CD4-positive, alpha-beta T cell treated with Interleukin-10 for 1 hour (primary cell): Measurements from ENCODE around the gene DNASE2B.

Experiments
- DNase-seq: peaks from one replicate; pipeline ENCODE4 v3.0.0-alpha.2; 2020

Gene DNASE2B

GRCh38 chr1:84398175-84399155 lies at the start of gene DNASE2B:
Gene DNASE2B, plus strand, starts transcription at chr1:84398484. Its CDS starts 81 bp downstream, at chr1:84398565.
- DNase-seq: no peak

- no peak for DNase-seq
These were observed 49.5 kb upstream of the DNASE2B start for GRCh38 chr1:84348759-84349158.

- no peak for DNase-seq
These were observed 48.2 kb upstream of the DNASE2B start for GRCh38 chr1:84350104-84350503.

- DNase-seq: no peak
These were observed 47.7 kb upstream of the DNASE2B start for GRCh38 chr1:84350550-84350949.

GRCh38 chr1:84352298-84353106 lies 45.8 kb upstream of the DNASE2B start:
- no peak for DNase-seq

- no peak for DNase-seq
These were observed 44.6 kb upstream of the DNASE2B start for GRCh38 chr1:84353695-84354094.

GRCh38 chr1:84355556-84355955 lies 42.7 kb upstream of the DNASE2B start:
- no peak for DNase-seq

- no peak for DNase-seq
These were observed 41.4 kb upstream of the DNASE2B start for GRCh38 chr1:84356881-84357280.

GRCh38 chr1:84358695-84359094 lies 39.6 kb upstream of the DNASE2B start:
- DNase-seq: no peak

- DNase-seq: no peak
These were observed 38.0 kb upstream of the DNASE2B start for GRCh38 chr1:84360316-84360715.

GRCh38 chr1:84361796-84362195 lies 36.5 kb upstream of the DNASE2B start:
- no peak for DNase-seq

- DNase-seq: no peak
These were observed 35.3 kb upstream of the DNASE2B start for GRCh38 chr1:84363019-84363418.

- no peak for DNase-seq
These were observed 34.7 kb upstream of the DNASE2B start for GRCh38 chr1:84363622-84364021.

GRCh38 chr1:84365225-84366221 lies 32.8 kb upstream of the DNASE2B start:
- DNase-seq: peak; percentile 2

GRCh38 chr1:84366786-84367185 lies 31.5 kb upstream of the DNASE2B start:
- no peak for DNase-seq

- DNase-seq: no peak
These were observed 31.1 kb upstream of the DNASE2B start for GRCh38 chr1:84367219-84367618.

GRCh38 chr1:84368441-84368840 lies 29.8 kb upstream of the DNASE2B start:
- no peak for DNase-seq

GRCh38 chr1:84370266-84370665 lies 28.0 kb upstream of the DNASE2B start:
- no peak for DNase-seq

- no peak for DNase-seq
These were observed 27.4 kb upstream of the DNASE2B start for GRCh38 chr1:84370831-84371394.

GRCh38 chr1:84373436-84374141 lies 24.7 kb upstream of the DNASE2B start:
- DNase-seq: no peak

GRCh38 chr1:84374991-84375696 lies 23.1 kb upstream of the DNASE2B start:
- no peak for DNase-seq
